Esophagus muscularis mucosa (tissue), 4 donors: ENCODE data around the gene EFTUD2. TPM values are rescaled to one million over a fixed set of nuclear protein-coding genes. Genes with fewer than 3 reads are reported as not detected.

ENCODE experiments used
- DNase-seq: peaks from one replicate; pipeline ENCODE4 v3.0.0-alpha.2; 2017; ENCODE audit errors: extremely low spot score
- H3K27ac ChIP-seq, 4 donors: fragments of 200-600 bp; sonication (generic); replicated peaks in 1 of 4; 1 replicate in 3 of 4; 2 replicates in 1 of 4; pipeline ENCODE4 v1.5.1; 2016 to 2019; ENCODE audit warnings: mild to moderate bottlenecking in 1 of 4
- H3K27me3 ChIP-seq, 4 donors: fragments of 200-600 bp; sonication (generic); one replicate each; pipeline versions ENCODE4 v1.5.1 to v1.6.0; 2016 to 2019
- H3K36me3 ChIP-seq, 4 donors: fragments of 200-600 bp; sonication (generic); one replicate each; pipeline ENCODE4 v1.5.1; 2016 to 2019
- H3K4me1 ChIP-seq, 4 donors: fragments of 200-600 bp; sonication (generic); one replicate each; pipeline ENCODE4 v1.5.1; 2016 to 2019
- H3K4me3 ChIP-seq, 4 donors: fragments of 200-600 bp; sonication (generic); 1 replicate in 2 of 4; 2 replicates in 2 of 4; pipeline ENCODE4 v1.5.1; 2016 to 2019; ENCODE audit warnings: mild to moderate bottlenecking in 4 of 4, moderate library complexity in 1 of 4
- H3K9me3 ChIP-seq, 4 donors: fragments of 200-600 bp; sonication (generic); 1 replicate in 3 of 4; 2 replicates in 1 of 4; pipeline ENCODE4 v1.5.1; 2016 to 2019
- CTCF ChIP-seq, 3 experiments: fragments of 200-600 bp in 2 of 3; fragments of 450-650 bp in 1 of 3; sonication (generic) in 2 of 3; IDR thresholded peaks; one replicate each; pipeline ENCODE4 v1.5.1; 2017 to 2019; ENCODE audit warnings: antibody characterized with exemption in 3 of 3, mild to moderate bottlenecking in 2 of 3, moderate library complexity in 1 of 3
- EP300 ChIP-seq: sonication (generic); formaldehyde crosslinking; IDR thresholded peaks from one replicate; pipeline ENCODE4 v1.6.1; 2017; ENCODE audit warnings: antibody characterized with exemption
- POLR2A ChIP-seq: fragments of 450-650 bp; IDR thresholded peaks from one replicate; pipeline ENCODE4 v1.6.1; 2017; ENCODE audit warnings: antibody characterized with exemption, moderate library complexity, mild to moderate bottlenecking, low read depth
- POLR2AphosphoS5 ChIP-seq, 2 donors: sonication (generic); formaldehyde crosslinking; IDR thresholded peaks; one replicate each; pipeline ENCODE4 v1.6.1; 2017; ENCODE audit warnings: antibody characterized with exemption in 2 of 2
- WGBS: methylation state at CpG from one replicate; pipeline ENCODE4 v1.1.5; 2018; 5-methylcytosine and 5-hydroxymethylcytosine counted together
- intact Hi-C: fragments of 100-400 bp; cut with DNase I; formaldehyde crosslinking; loops from one replicate; pipeline ENCODE4 v1.15.1; 2023
- total RNA-seq, 4 donors: library from RNA; depleted of rRNA; stranded (reverse); fragments of >200 nt; gene quantifications; one replicate each; pipeline versions ENCODE4 v1.1.0 to v1.2.1, GENCODE V29; 2016

Gene EFTUD2
- total RNA-seq, 4 donors from 2014 or later, result 46.0 to 49.7 (median 48.3) TPM

DNA sequence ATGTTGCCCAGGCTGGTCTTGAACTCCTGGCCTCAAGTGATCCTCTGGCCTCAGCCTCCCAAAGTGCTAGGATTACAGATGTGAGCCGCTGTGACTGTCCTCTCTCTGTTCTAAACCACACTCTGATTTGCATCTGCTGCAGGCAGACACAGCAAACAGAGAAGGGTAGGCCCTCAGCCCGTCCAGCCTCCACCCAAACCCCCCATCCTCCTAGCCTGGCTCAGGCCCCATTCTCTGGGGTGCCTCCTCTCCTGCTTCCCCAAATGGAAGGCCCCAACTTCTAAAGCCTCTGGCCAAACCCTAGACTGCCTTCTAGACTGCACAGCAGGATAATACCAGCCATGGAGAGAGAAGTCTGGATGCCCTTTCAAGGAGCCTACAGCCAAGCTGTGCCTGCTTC is 20.2 kb upstream of the EFTUD2 start:
- no peaks in the 10 kb centered on the region for H3K36me3 ChIP-seq
- peak overlapping the region in 1 of 4 donors; percentile 5 for H3K27ac ChIP-seq
- no peak overlapping the region for H3K4me3 ChIP-seq
- no peak for TF ChIP-seq CTCF (IDR thresholded peaks at IDR 0.05)
- no peak for TF ChIP-seq POLR2A
- no peak for TF ChIP-seq POLR2AphosphoS5 (IDR thresholded peaks at IDR 0.05)
- TF ChIP-seq EP300, result no peak
- WGBS, result 90% methylated on average over 1 of the region's 2 CpGs
- no peaks in the 10 kb centered on the region for H3K9me3 ChIP-seq
- DNase-seq, result no peak
- intact Hi-C loops, result no loop called here
- peaks cover 0 to 5% (median 0%) of the 10 kb centered on the region in 4 donors for H3K27me3 ChIP-seq
- peaks cover 25 to 36% (median 29%) of the 10 kb centered on the region in 4 donors for H3K4me1 ChIP-seq

DNA sequence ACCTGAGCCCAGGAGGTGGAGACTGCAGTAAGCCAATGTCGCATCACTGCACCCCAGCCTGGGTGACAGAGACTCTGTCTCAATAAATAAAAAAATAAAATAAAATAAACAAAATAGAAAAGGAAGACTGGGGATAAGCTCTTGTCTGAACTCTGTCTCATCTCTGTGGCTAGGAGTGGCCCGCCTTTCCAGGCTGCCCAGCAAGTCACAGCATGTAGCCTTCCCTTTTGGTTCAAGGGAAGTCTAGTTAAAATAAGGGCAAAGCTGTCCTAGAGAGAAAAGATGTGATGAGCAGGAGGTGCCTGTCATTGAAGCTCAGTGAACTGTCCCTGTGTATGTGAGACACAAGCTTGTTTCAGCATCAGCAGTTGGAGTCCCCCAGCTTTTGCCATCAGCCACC is 18.8 kb upstream of the EFTUD2 start:
- Histone ChIP-seq H3K4me3 (no peak overlapping the region), H3K27me3 (peaks cover 0 to 5% (median 0%) of the 10 kb centered on the region in 4 donors), H3K4me1 (peaks cover 25 to 36% (median 29%) of the 10 kb centered on the region in 4 donors), H3K27ac (no peak overlapping the region), H3K9me3 (no peaks in the 10 kb centered on the region), H3K36me3 (no peaks in the 10 kb centered on the region)
- WGBS, result 98% methylated on average over 2 of the region's 2 CpGs
- no peak for DNase-seq
- no peak for TF ChIP-seq POLR2AphosphoS5 (IDR thresholded peaks at IDR 0.05)
- TF ChIP-seq POLR2A, result no peak
- TF ChIP-seq CTCF (IDR thresholded peaks at IDR 0.05), result no peak
- TF ChIP-seq EP300, result no peak
- intact Hi-C loops, result no loop called here

DNA sequence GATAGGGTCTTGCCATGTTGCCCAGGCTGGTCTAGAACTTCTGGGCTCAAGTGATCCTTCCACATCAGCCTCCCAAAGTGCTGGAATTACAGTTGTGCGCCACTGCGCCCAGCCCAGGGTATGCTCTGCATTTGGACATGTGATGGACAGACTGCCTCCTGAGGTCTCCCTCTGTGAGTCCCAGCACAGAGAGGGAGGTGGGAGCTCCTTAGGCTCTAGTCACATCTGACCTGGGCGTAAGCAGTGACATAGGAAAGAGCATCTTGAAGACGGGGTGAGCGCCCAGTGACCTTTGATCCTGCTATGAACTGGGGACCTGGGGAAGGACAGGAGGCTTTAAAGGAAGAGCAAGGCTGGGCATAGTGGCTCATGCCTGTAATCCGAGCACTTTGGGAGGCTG is 18.2 kb upstream of the EFTUD2 start:
- intact Hi-C loops, result no loop called here
- Histone ChIP-seq H3K36me3 (no peaks in the 10 kb centered on the region), H3K27ac (peak overlapping the region in 1 of 4 donors; percentile 70), H3K9me3 (no peaks in the 10 kb centered on the region), H3K4me3 (no peak overlapping the region), H3K27me3 (peaks cover 0 to 7% (median 0%) of the 10 kb centered on the region in 4 donors), H3K4me1 (peaks cover 25 to 36% (median 29%) of the 10 kb centered on the region in 4 donors)
- no peak for DNase-seq
- no peak for TF ChIP-seq CTCF (IDR thresholded peaks at IDR 0.05)
- WGBS, result 85% methylated on average over 6 of the region's 6 CpGs

GRCh38 chr17:44916781-44917241 is 17.6 kb upstream of the EFTUD2 start:
- Histone ChIP-seq H3K36me3 (no peaks in the 10 kb centered on the region), H3K4me3 (no peak overlapping the region), H3K27me3 (peaks cover 0 to 11% (median 0%) of the 10 kb centered on the region in 4 donors), H3K9me3 (no peaks in the 10 kb centered on the region), H3K27ac (peak overlapping the region; percentile 42 to 70 (median 59)), H3K4me1 (peaks cover 25 to 36% (median 29%) of the 10 kb centered on the region in 4 donors)
- 41% methylated on average over 7 of the region's 10 CpGs for WGBS
- DNase-seq, result no peak
- TF ChIP-seq EP300 (no peak), POLR2AphosphoS5 (IDR thresholded peaks at IDR 0.05) (peak in 1 of 2 donors; percentile 43)
- intact Hi-C loops, result no loop called here

DNA sequence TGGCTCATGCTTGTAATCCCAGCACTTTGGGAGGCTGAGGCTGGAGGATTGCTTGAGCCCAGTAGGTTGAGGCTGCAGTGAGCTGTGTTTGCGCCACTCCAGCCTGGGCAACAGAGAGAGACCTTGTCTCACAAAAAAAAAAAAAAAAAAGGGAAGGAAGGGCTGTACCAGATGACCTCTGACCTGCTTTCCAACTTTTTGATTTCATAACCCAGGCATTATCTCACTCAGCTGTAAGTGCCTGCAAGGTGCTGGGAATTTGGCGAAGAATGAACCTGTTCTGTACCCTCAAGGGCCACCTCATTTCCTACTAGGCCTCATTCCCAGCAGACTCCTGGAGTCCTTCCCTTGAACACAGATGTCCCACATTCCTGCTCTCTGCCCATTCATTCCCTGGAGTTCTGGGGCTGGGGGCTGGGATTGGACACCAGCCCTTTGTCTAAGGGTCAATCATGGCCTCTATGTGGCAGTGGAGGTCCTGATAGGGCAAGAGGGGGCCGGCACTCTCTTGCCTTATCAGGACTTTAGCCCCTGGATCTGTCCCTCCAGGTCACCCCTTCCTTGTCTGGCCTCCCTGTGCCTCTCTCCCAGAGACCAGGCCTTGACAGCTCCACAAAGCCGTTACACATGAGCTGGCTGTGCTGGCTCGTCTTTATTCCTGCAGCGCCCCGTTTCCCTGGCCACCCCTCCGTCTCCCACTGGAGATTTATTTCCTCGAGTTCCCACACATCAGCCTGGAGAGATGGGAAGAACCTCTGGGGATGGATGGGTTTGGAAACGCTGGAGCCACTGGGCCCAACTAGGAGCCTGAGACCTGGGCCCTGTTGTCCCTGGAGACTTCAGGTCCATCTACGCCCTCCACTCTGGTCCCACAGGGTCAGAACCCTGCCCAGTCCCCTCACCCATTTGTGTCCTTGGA is 16.9 kb upstream of the EFTUD2 start:
- intact Hi-C loops, result no loop called here

More for the DNA sequence above, 16.9 kb upstream of the EFTUD2 start:
- no peaks in the 10 kb centered on the region for H3K9me3 ChIP-seq
- no peak for DNase-seq
- H3K4me3 ChIP-seq, result no peak overlapping the region
- H3K36me3 ChIP-seq, result no peaks in the 10 kb centered on the region
- H3K27ac ChIP-seq, result peak overlapping the region; percentile 42 to 70 (median 59)
- WGBS, result 81% methylated on average over 11 of the region's 11 CpGs
- peaks cover 0 to 18% (median 3%) of the 10 kb centered on the region in 4 donors for H3K27me3 ChIP-seq
- H3K4me1 ChIP-seq, result peaks cover 25 to 43% (median 36%) of the 10 kb centered on the region in 4 donors
- TF ChIP-seq EP300, result no peak
